OCI-LY3 (cell line): ENCODE measurements around the gene CHST1.

Experiments
- H2AFZ ChIP-seq: fragments of 200-600, 300-600 bp; shearing (Covaris generic); 2 replicates; pipeline ENCODE4 v1.6.0; 2014; ENCODE audit warnings: antibody characterized with exemption, low read depth, low read length
- H3K27ac ChIP-seq: fragments of 200-600, 300-600 bp; sonication (generic); 2 replicates; pipeline ENCODE4 v1.5.1; 2014; ENCODE audit warnings: mild to moderate bottlenecking, low read length, moderate library complexity, mixed read lengths
- H3K27me3 ChIP-seq: fragments of 200-600, 300-600 bp; sonication (generic); 2 replicates; pipeline ENCODE4 v1.6.1; 2014; ENCODE audit warnings: low read depth, low read length, mixed read lengths
- H3K36me3 ChIP-seq: fragments of 200-600, 300-600 bp; sonication (generic); replicated peaks from 2 replicates; pipeline ENCODE3; 2014; ENCODE audit warnings: low read depth, low read length, mixed read lengths
- H3K4me1 ChIP-seq: fragments of 300-600, 200-600 bp; sonication (generic); 2 replicates; pipeline ENCODE4 v1.6.1; 2014; ENCODE audit warnings: low read length, mixed read lengths
- H3K4me2 ChIP-seq: fragments of 200-600, 300-600 bp; sonication (generic); 2 replicates; pipeline ENCODE4 v1.6.1; 2014; ENCODE audit warnings: low read length, mixed read lengths
- H3K4me3 ChIP-seq: fragments of 300-600, 200-600 bp; sonication (generic); 2 replicates; pipeline ENCODE4 v1.5.1; 2014; ENCODE audit warnings: antibody characterized with exemption, mild to moderate bottlenecking, low read length, moderate library complexity
- H3K79me2 ChIP-seq: fragments of 300-600, 200-600 bp; shearing (Covaris generic); 2 replicates; pipeline ENCODE4 v1.6.1; 2014; ENCODE audit warnings: mild to moderate bottlenecking, low read length, mixed read lengths
- H3K9ac ChIP-seq: fragments of 300-600, 200-600 bp; shearing (Covaris generic); 2 replicates; pipeline ENCODE4 v1.6.0; 2014; ENCODE audit warnings: mild to moderate bottlenecking, low read length, moderate library complexity
- H3K9me3 ChIP-seq: fragments of 200-600, 300-600 bp; shearing (Covaris generic); 2 replicates; pipeline ENCODE4 v1.6.1; 2014; ENCODE audit warnings: low read length, mixed read lengths; ENCODE audit not compliant: insufficient read depth
- H4K20me1 ChIP-seq: fragments of 200-600, 300-600 bp; sonication (generic); 2 replicates; pipeline ENCODE4 v1.6.1; 2016; ENCODE audit warnings: low read length, mixed read lengths; ENCODE audit not compliant: insufficient read depth
- EZH2phosphoT487 ChIP-seq: fragments of 200-600 bp; shearing (Covaris generic); IDR thresholded peaks from 2 replicates; pipeline ENCODE4 v1.6.1; 2018; ENCODE audit warnings: antibody characterized with exemption, mixed run types, low read depth
- TF ChIP-seq, protein P1 (sequence below): fragments of 200-600, 300-600 bp; sonication (generic); IDR thresholded peaks from 2 replicates; pipeline ENCODE4 v1.5.1; 2014; ENCODE audit warnings: antibody characterized with exemption, low read length, low read depth

Gene CHST1

DNA sequence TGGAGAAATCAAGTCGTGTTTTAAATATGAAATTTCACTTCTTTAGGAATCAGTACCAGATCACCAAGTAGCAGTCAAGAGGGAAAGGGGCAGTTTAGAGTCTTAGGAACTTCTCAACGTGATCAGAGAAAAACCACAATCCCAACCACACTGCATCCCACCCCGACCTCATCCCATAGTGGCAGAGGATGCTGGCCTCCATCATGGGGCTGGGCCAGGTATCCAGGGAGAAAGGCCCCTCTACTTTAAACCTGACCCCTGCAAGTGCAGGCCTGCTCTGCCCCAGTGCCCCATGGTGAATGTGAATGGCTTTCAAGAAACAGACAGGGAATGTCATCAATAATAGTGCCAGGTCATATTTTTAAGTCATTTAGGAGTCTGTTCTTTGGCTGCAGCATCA is 12.1 kb downstream of the CHST1 start:
- Histone ChIP-seq H3K9me3 (no peaks in the 10 kb centered on the region), H3K9ac (no peak overlapping the region), H3K79me2 (no peaks in the 10 kb centered on the region), H3K4me2 (no peak overlapping the region), H3K27ac (no peak overlapping the region), H3K4me1 (no peaks in the 10 kb centered on the region), H2AFZ (no peak overlapping the region), H3K4me3 (no peak overlapping the region), H4K20me1 (no peaks in the 10 kb centered on the region), H3K27me3 (peaks cover 8% of the 10 kb centered on the region; the same call in 1 of the 2 replicates), H3K36me3 (no peaks in the 10 kb centered on the region)
- TF ChIP-seq, protein P1, sequence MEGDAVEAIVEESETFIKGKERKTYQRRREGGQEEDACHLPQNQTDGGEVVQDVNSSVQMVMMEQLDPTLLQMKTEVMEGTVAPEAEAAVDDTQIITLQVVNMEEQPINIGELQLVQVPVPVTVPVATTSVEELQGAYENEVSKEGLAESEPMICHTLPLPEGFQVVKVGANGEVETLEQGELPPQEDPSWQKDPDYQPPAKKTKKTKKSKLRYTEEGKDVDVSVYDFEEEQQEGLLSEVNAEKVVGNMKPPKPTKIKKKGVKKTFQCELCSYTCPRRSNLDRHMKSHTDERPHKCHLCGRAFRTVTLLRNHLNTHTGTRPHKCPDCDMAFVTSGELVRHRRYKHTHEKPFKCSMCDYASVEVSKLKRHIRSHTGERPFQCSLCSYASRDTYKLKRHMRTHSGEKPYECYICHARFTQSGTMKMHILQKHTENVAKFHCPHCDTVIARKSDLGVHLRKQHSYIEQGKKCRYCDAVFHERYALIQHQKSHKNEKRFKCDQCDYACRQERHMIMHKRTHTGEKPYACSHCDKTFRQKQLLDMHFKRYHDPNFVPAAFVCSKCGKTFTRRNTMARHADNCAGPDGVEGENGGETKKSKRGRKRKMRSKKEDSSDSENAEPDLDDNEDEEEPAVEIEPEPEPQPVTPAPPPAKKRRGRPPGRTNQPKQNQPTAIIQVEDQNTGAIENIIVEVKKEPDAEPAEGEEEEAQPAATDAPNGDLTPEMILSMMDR, result no peak
- no peak for TF ChIP-seq EZH2phosphoT487

DNA sequence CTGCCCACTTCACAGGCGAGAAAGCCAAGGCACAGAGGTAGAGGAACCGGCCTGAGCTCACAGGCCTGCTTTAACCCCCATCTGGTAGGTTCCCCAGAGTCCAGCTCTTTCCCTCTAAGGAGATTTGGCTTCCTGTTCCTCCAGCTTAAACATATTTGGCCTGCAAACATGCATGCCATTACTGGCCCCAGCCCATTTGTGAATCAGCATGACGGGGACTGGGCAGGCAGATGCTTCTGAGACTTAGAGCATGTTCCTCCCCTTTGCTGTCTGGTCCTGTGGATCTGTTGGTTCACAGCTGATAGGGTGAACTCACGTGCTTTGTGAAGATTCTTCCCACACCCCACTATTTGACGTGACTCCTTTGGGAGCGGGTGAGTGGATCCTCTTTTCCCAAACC is 12.6 kb downstream of the CHST1 start:
- no peaks in the 10 kb centered on the region for H3K36me3 ChIP-seq

DNA sequence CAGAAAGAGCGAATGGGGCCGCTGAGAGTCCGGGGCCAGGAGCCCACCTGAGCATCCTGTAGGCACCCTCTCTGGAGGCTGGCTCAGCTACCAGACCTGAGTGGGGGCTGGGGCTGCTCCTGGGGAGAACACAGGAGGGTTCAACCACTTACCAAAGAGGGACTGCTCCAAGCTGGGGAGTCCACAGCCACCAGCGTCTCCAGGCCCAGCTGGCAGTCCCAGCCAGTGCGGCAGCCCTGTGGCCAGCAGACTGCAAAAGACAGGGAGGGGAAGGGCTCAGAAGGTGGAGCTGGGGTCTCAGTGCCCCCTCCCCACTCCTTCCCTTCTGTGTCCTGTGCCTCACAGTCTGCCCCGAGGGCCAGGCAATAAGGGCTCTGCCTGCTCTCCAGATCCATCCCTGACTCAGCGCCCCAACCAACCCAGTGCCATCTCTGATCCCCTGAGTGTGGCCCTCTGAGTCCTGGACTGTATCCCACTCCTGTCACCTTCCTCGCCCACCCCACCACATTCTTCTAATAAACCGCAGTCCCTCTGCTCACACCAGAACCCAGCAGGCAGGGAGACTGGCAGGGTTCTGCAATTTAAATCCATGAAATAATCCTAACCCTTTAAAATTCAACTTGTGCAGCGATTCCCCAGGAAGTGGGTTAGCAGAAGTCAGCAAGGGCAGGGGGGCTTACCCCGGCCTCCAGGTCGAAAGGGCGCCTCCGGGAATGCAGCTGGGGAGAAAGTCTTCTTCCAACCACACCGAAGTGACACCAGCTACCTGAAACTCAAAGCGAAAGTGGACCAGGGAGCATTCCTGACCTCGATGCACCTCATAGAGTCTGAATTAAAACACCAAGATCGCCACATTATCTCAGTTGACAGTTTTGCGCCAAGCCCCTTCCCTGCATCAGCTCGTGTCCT is 13.3 kb downstream of the CHST1 start:
- Histone ChIP-seq H3K27me3 (peaks cover 11% of the 10 kb centered on the region; the same call in 1 of the 2 replicates), H3K27ac (no peak overlapping the region), H4K20me1 (no peaks in the 10 kb centered on the region), H3K9ac (no peak overlapping the region), H3K4me3 (no peak overlapping the region), H3K4me2 (no peak overlapping the region), H3K9me3 (no peaks in the 10 kb centered on the region), H3K4me1 (no peaks in the 10 kb centered on the region), H2AFZ (no peak overlapping the region), H3K79me2 (no peaks in the 10 kb centered on the region), H3K36me3 (no peaks in the 10 kb centered on the region)
- TF ChIP-seq, protein P1, result no peak
- no peak for TF ChIP-seq EZH2phosphoT487

More for the DNA sequence above, 12.6 kb downstream of the CHST1 start:
- no peak overlapping the region for H3K9ac ChIP-seq
- no peaks in the 10 kb centered on the region for H3K9me3 ChIP-seq
- no peak overlapping the region for H3K27ac ChIP-seq
- TF ChIP-seq, protein P1, result no peak
- no peak for TF ChIP-seq EZH2phosphoT487
- H3K4me2 ChIP-seq, result no peak overlapping the region
- no peak overlapping the region for H2AFZ ChIP-seq
- no peak overlapping the region for H3K4me3 ChIP-seq
- H3K4me1 ChIP-seq, result no peaks in the 10 kb centered on the region
- H3K27me3 ChIP-seq, result peaks cover 8% of the 10 kb centered on the region; the same call in 1 of the 2 replicates
- H4K20me1 ChIP-seq, result no peaks in the 10 kb centered on the region
- no peaks in the 10 kb centered on the region for H3K79me2 ChIP-seq

DNA sequence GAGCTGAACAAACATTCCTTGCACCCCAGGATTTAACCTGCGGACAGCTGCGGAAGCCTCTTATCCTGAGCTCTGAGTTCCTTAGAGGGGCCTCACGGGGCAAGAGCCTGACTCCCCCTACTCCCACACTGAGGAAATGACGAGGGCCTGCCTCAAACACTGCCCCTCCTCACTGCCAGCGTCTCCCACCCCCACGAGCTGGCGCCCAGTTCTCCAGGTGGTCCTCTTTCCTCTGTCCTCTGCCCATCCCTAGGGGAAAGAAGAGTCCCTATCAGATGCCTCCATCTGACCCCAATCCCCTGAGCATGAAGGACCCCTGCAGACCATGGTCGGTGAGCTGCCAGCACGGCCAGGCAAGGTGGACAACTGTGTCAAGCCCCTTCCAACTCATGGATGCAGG is 14.3 kb downstream of the CHST1 start:
- peaks cover 9% of the 10 kb centered on the region; the same call in 1 of the 2 replicates for H3K27me3 ChIP-seq
- H3K9me3 ChIP-seq, result no peaks in the 10 kb centered on the region
- H4K20me1 ChIP-seq, result no peaks in the 10 kb centered on the region
- H3K9ac ChIP-seq, result no peak overlapping the region
- no peak for TF ChIP-seq EZH2phosphoT487
- TF ChIP-seq, protein P1, result no peak
- H2AFZ ChIP-seq, result no peak overlapping the region
- no peak overlapping the region for H3K27ac ChIP-seq
- H3K36me3 ChIP-seq, result no peaks in the 10 kb centered on the region
- no peak overlapping the region for H3K4me3 ChIP-seq
- H3K4me1 ChIP-seq, result no peaks in the 10 kb centered on the region
- H3K4me2 ChIP-seq, result no peak overlapping the region
- no peaks in the 10 kb centered on the region for H3K79me2 ChIP-seq
